NCI-H69 (cell line): ENCODE data around the gene TSPAN15.

Experiments used
- DNase-seq: peaks from one replicate; lab custom pipeline; 2025; lab: John Stamatoyannopoulos, UW

TSPAN15 gene

GRCh38 chr10:69466158-69466490, 14.9 kb downstream of the TSPAN15 start:
- DNase-seq, result no peak

- no peak for DNase-seq
Measured at GRCh38 chr10:69466689-69467088, 15.4 kb downstream of the TSPAN15 start.

GRCh38 chr10:69467928-69468750, 16.9 kb downstream of the TSPAN15 start:
- no peak for DNase-seq

- DNase-seq, result no peak
Measured at GRCh38 chr10:69468751-69469089, 17.5 kb downstream of the TSPAN15 start.

- DNase-seq, result no peak
Measured at GRCh38 chr10:69469976-69470375, 18.7 kb downstream of the TSPAN15 start.

DNA sequence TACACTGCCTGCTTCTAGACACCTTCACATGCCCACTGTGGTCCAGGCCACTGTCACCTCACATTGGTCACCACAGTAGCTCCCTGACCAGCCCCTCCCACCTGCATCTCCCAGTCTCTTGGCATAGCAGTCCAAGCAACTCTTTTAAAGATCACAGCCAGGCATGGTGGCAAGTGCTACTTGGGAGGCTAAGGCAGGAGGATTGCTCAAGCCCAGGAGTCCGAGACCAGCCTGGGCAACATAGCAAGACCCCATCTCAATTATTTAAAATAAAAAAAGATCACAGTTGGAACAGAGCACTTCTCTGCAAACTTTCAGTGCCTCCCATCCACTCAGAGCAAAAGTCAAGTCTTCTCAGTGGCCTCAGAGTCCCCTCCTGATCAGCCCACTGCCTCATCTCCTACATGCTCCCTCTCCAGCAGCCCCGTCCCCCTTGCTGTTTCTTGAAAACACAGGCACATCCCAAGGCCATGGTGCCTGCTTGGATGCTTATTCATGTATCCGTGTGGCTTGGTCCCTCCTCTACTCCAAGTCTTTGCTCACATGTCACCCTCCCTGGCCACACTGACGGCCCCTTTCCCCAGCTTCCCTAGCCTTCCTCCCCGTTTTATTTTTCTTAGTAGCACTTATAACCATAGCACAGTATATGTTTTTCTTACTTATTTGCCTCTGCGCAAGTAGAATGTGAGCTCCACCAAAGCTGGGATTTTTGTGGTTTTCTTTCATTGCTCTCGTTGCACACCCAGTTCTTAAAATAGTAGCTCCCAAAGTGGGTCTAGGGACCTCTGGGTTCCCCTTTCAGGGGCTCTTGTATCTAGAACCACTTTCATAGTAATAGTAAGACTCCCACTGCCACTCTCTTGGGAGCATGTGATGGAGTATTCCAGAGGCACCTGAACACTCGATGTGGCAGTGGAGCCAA, 19.5 kb downstream of the TSPAN15 start:
- no peak for DNase-seq

DNA sequence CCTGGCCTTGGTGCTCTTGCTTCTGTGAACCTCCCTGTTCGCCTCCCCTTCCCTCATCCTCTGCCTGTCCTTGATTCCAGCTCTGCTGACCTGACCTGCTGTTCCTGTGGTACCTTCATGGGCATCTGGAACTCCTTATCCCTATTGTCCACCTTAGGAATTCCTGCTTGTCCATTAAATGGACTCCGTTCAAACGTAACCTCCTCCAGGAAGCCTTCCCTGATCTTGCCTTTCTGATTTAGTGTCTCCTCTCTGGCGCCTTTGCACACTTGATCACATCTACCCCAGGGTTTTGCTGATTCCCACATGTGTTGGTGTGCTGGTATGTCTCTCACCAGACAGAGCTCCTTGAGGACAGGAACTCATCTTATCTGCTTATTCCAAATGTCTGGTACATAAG, 20.9 kb downstream of the TSPAN15 start:
- no peak for DNase-seq

DNA sequence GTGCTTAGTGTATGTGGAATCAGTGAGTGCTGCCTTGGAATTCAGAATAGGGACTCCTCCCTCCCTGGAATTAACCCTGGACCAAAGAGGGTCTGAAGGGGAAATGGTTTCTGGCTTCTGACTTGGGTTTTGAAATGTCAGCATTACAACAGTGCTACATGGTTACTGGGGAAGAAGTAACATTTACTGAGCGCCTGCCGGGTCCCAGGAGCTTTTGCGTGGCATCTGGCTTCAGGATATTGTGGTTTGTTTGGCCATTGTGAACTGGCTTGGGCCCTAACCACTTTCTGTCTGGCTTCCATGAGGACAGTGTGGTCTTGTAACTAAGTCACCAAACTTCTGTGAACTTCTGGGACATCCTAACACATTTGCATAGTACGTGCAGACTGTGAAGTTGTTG, 21.3 kb downstream of the TSPAN15 start:
- DNase-seq, result no peak

- peak; percentile 10 for DNase-seq
Measured at GRCh38 chr10:69473304-69473990, 22.2 kb downstream of the TSPAN15 start.

GRCh38 chr10:69474742-69475432, 23.6 kb downstream of the TSPAN15 start:
- DNase-seq, result no peak

GRCh38 chr10:69475433-69475830, 24.2 kb downstream of the TSPAN15 start:
- DNase-seq, result no peak

- no peak for DNase-seq
Measured at GRCh38 chr10:69477968-69478597, 26.8 kb downstream of the TSPAN15 start.

DNA sequence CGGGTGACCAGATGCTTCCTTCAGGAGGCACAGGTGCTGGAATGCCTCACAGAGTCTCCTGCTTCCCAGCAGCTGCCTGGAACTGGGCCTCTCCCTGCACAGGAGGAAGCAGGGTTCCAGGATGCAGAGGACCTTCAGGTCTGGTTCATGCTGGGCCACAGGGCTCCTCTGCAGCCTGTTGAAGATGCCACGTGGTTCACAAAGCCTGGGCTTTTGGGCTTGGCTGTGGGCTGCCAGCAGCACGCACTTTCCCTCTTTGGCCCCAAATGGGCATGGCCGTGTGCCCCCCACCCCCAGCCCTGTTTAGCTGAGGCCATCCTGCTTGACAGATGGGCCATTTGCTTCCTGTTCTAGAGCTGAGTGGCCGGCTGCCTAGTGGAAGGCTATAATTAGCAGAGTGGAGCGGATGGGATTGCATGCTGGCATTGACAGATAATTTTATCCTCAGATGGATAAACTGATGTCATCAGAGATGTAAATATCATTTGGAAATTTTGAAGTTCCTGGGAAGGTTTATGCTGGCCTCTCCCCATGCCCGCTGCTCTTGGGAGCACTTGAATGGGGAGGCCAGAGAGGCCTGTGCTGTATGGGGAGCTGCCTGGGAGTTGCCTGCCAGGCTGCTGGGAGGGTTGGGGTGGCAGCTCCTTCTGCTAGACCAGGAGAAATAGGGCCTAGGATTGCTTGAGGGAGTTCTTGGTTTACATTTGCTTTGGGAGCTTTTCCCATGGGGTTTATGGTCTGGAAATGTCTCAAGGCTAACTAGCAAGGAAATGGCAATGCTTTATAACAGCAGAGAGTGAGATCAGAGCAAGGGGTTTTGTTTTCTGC, 28.2 kb downstream of the TSPAN15 start:
- peak; percentile 93 for DNase-seq

GRCh38 chr10:69480068-69480412, 28.8 kb downstream of the TSPAN15 start:
- no peak for DNase-seq

GRCh38 chr10:69481305-69481704, 30.0 kb downstream of the TSPAN15 start:
- DNase-seq, result no peak

GRCh38 chr10:69481811-69482524, 30.7 kb downstream of the TSPAN15 start:
- DNase-seq, result no peak

- DNase-seq, result no peak
Measured at GRCh38 chr10:69483963-69484362, 32.7 kb downstream of the TSPAN15 start.

- DNase-seq, result peak; percentile 11
Measured at GRCh38 chr10:69484736-69485135, 33.5 kb downstream of the TSPAN15 start.

- DNase-seq, result no peak
Measured at GRCh38 chr10:69486922-69487730, 35.9 kb downstream of the TSPAN15 start.
